Mononuclear cell (primary cell): Measurements from ENCODE around the gene LRRC40. TPM values are rescaled to one million over a fixed set of nuclear protein-coding genes. Genes with fewer than 3 reads are reported as not detected.

Source experiments
- H3K27me3 ChIP-seq: 2 replicates; pipeline ENCODE4 v1.6.0; 2011; ENCODE audit warnings: low read length, control low read depth; ENCODE audit not compliant: insufficient read depth
- H3K4me1 ChIP-seq: 2 replicates; pipeline ENCODE4 v1.5.1; 2011; ENCODE audit warnings: mild to moderate bottlenecking, low read length, control low read depth; ENCODE audit not compliant: insufficient read depth
- H3K4me3 ChIP-seq: 2 replicates; pipeline ENCODE4 v1.5.1; 2011; ENCODE audit warnings: mild to moderate bottlenecking, low read length, moderate library complexity
- H3K9me3 ChIP-seq: 2 replicates; pipeline ENCODE4 v1.5.1; 2011; ENCODE audit warnings: low read depth, mild to moderate bottlenecking, control low read depth, low read length
- total RNA-seq: library from RNA; depleted of rRNA; stranded (reverse); fragments of >200 nt; gene quantifications from one replicate; pipeline ENCODE4 v1.2.3, GENCODE V29; 2012

Gene LRRC40
- total RNA-seq, 1 donor: 25.7 TPM

DNA sequence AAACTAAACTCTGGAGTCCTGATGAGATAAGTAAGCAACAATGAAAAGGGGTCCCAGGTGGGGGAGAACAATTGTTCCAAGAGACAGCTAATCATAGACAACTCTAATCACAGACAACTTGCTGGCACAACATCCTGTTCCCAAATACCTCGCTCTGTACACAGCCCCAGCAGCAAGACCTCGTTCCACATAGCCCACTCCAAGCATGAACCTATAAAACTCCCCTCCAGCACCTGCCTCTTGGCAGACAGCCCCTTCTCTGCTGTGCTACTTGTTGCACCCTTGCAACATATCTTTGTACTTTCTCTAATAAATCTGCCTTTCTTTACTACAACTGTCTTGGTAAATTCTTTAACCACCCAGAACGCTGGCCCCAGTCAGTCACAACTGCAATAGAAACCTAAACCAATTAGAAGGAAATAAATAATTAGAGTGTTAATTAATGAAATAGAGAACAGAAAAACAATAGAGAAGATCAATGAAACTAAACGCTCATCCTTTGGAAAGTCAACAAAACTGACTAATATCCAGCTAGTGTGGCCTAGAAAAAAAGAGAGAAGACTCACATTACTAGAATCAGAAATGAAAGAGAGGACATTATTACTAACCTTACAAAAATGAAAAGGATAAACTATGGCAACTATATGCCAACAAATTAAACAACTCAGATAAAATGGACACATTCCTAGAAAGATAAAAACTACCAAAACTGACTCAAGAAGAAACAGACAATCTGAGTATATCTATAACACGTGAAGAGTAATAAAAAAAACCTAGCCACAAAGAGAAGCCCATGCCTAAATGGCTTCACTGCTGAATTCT lies 36.1 kb downstream of the LRRC40 start:
- H3K4me3 ChIP-seq: no peak overlapping the region
- H3K27me3 ChIP-seq: no peaks in the 10 kb centered on the region
- H3K4me1 ChIP-seq: no peaks in the 10 kb centered on the region
- H3K9me3 ChIP-seq: no peaks in the 10 kb centered on the region

DNA sequence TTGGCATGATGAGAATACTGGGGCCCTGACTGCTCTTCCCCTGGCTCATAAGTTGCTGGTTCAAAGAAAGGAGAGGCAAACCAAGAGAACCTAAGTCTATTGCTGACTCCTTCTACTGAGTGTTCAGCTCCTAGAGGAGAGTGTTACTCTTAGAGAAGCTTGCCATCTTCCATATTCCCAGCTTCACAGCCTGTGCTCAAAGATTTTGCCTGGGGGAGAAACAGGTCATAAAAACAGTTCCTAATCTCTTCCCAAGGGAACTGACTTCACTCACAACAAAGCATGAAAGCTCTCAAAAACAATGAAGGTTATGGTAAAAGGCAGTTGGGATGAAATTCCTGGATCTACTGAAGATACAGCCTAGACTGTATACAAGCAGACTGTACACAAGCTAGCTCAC lies 37.1 kb downstream of the LRRC40 start:
- no peak overlapping the region for H3K4me3 ChIP-seq
- no peaks in the 10 kb centered on the region for H3K27me3 ChIP-seq
- H3K4me1 ChIP-seq: no peaks in the 10 kb centered on the region
- H3K9me3 ChIP-seq: no peaks in the 10 kb centered on the region

DNA sequence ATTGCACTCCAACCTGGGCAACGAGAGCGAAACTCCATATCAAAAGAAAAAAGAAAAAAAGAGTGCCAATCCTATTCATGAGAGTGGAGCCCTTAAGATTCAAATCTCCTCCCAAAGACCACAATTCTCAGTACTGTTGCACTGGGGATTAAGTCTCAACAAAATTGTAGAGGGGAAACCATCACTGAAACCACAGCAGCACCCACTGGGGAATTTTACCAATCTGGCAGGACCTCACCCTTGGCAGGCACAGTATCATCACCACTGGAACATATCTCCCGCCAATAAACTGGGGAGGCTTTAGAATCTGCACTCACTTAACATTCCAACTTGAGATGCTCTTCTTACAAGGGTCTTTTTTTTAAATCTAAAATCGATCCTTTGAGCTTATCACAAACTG lies 41.0 kb downstream of the LRRC40 start:
- Histone ChIP-seq H3K4me1 (no peaks in the 10 kb centered on the region), H3K4me3 (no peak overlapping the region), H3K27me3 (no peaks in the 10 kb centered on the region), H3K9me3 (no peaks in the 10 kb centered on the region)

DNA sequence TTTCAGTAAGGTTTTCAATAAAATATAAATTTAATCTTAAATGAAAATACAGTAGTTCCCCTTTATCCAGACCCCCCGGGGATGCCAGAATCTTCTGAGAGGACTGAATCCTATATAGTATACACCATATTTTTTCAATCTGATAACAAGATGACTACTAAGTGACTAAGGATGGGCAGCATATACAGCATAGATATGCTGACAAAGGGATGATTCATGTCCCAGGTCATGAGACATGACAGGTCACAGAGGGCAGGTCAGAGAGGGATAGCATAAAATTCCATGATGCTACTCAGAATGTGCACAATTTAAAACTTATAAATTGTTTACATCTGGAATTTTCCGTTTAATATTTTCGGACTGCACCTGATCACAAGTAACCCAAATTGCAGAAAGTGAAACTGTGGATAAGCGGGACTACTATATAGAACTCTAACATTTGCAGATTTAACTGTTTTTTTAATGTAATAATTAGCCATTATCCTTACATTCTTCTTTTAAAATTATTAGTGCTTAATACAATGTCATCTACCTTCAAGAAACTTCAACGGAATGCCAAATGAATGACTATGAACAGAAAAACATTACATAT lies 48.8 kb downstream of the LRRC40 start:
- Histone ChIP-seq H3K4me3 (no peak overlapping the region), H3K27me3 (no peaks in the 10 kb centered on the region), H3K4me1 (no peaks in the 10 kb centered on the region), H3K9me3 (no peaks in the 10 kb centered on the region)

DNA sequence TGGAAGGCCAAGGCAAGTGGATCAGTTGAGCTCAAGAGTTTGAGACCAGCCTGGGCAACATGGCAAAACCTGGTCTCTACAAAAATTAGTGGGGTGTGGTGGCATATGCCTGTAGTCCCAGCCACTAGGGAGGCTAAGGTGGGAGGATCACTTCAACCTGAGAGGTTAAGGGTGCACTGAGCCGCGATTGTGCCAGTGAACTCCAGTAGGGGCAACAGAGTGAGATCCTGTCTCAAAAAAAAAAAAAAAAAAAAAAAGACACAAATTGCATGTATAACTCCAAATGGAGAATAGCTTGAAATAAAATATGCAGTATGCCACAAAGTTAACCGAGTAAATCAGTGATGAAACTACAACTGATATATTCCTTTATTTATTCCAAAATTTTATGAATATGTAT lies 51.6 kb downstream of the LRRC40 start:
- no peaks in the 10 kb centered on the region for H3K27me3 ChIP-seq

DNA sequence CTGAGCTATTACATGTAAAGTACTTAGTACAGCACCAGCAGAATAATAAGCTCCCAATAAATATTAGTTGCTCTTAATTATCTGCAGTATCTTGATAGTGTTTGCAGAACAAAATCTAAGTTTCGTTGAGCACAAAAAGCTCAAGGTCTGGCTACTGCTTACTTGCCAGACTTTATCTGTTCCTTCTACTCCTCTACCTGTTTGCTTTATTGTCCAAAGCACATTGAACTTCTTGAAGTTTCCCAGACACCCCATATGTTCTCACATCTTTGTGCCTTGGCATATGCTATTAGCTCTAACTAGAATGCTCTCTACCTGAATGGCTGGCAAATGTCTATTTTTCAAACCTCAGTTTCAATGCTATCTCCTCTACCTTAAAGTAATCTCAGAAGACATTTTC lies 54.9 kb downstream of the LRRC40 start:
- H3K27me3 ChIP-seq: no peaks in the 10 kb centered on the region
- no peaks in the 10 kb centered on the region for H3K9me3 ChIP-seq
- no peak overlapping the region for H3K4me3 ChIP-seq
- H3K4me1 ChIP-seq: no peaks in the 10 kb centered on the region

More for the DNA sequence above, 51.6 kb downstream of the LRRC40 start:
- Histone ChIP-seq H3K4me1 (no peaks in the 10 kb centered on the region), H3K9me3 (no peaks in the 10 kb centered on the region), H3K4me3 (no peak overlapping the region)

DNA sequence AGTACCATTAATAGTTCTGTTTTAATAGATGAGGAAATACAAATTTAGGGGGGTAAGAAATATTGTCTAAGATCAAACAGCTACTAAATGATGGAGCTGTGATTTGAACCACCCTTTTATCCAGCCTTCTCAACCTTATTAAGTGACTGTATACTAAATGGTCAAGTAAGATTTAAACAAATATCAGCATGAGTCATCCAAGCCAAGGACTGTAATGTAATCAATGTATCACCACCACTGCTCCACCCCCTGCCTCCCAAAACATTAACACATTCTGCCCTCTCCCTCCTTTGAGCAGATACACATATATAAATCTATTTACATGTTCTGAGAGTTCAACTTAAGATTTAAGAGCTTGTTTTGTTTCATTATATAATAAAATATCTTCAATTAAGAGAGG lies 58.9 kb downstream of the LRRC40 start:
- H3K9me3 ChIP-seq: no peaks in the 10 kb centered on the region
- H3K27me3 ChIP-seq: no peaks in the 10 kb centered on the region
- no peak overlapping the region for H3K4me3 ChIP-seq
- no peaks in the 10 kb centered on the region for H3K4me1 ChIP-seq

DNA sequence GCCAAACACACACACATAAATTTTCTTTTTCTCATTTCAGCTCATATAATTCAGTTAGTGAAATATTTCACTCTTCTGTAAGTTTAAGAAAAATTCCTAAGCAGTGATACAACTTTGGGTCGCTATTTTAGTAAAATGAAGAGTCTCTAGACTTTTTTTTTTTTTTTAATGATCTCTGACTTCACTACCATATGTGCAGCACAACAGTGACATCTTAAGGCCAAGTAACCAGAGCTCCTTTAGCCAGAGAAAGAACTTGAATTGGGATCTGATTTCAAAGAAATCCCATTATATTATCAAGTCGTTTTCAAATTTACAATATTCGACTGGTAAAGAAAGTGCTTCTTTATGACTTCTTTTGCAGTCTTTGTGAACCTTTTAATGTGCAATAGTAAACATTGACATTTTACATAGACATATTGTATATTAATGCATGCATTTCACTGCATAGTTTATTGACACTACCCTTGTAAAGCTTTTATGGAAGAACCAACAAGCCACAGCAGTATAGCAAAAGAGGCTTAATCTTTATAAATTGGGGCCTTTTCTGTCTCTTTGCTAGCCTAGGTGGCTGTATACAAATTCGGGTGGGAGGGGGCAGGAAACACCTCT lies 62.2 kb downstream of the LRRC40 start:
- Histone ChIP-seq H3K9me3 (no peaks in the 10 kb centered on the region), H3K4me1 (no peaks in the 10 kb centered on the region), H3K27me3 (no peaks in the 10 kb centered on the region), H3K4me3 (no peak overlapping the region)

DNA sequence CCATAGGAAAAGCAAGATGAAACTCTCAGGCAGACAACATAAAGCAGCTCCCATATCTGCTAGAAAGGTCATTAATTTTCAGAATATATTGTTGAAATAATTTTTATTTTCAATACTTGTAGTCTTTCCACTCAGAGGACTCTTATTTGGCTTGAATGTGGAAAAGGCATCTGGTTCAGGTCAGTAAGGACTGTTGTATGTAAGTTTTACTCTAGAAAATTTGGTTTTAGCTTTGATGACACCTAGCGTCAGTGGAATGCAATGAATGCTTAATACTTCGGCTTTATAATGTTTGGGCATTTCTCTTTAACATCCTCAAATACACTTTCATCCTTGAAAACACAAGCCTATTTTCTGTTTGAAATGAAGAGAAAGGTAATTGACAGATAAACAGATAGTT lies 63.3 kb downstream of the LRRC40 start:
- Histone ChIP-seq H3K4me1 (no peaks in the 10 kb centered on the region), H3K27me3 (no peaks in the 10 kb centered on the region), H3K4me3 (no peak overlapping the region), H3K9me3 (no peaks in the 10 kb centered on the region)

DNA sequence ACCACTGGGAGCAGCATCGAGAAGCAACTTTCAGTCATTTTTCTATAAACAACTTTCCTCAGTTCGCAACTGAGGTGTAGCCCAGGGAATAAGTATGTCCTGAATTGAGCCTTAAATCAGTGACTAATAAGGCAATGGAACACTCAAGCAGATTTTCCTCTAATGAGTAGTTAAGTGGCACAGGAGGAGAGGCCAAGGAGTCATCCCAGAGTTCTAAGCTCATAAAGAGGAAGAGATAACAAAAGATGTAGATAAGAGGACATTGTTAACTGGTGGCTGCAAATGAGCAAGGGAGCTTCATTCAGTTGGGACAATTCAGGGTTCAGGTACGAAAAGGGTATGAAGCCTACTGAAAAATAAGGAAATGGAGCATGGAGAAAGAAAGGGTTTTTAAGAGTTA lies 64.5 kb downstream of the LRRC40 start:
- Histone ChIP-seq H3K4me3 (no peak overlapping the region), H3K9me3 (no peaks in the 10 kb centered on the region), H3K27me3 (no peaks in the 10 kb centered on the region), H3K4me1 (no peaks in the 10 kb centered on the region)

DNA sequence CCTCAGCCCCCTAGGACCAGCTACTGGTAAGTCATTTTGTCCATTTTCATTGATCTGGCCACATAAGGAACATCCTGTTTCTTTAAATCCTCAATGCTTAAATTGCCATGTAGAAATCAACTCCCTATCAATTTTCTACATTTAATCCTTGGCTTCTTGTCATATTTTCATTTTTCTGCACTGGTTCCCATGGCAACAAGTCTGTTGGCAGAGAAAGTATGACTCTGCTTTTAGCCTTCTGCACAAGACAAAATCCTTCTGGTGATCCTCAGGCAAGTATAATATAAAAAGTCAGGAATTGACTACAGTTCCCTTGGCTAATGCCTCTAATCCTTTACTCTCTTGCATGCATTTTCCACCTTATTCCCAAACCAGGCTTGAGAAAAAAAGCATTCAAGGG lies 65.0 kb downstream of the LRRC40 start:
- Histone ChIP-seq H3K4me1 (no peaks in the 10 kb centered on the region), H3K4me3 (no peak overlapping the region), H3K9me3 (no peaks in the 10 kb centered on the region), H3K27me3 (no peaks in the 10 kb centered on the region)

DNA sequence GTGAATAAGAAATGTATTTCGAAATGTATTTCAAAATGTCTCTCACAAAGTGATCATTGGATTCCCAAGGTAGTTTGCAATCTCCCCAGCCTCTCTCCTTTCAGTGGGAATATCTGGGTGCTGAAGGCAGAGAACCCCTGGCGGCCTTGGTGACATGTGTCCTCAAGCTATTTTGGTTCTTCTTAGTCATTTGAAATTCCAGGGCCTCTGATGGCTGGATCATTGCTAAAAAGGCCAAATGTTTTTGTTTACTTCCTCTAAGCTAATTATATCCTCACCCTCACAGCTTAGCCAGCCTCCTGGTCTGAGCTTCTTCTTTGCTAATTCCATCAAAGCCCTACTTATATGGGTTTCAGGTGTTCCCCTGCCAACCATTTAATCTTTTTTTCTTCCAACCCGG lies 71.2 kb downstream of the LRRC40 start:
- Histone ChIP-seq H3K4me3 (no peak overlapping the region), H3K9me3 (no peaks in the 10 kb centered on the region), H3K4me1 (no peaks in the 10 kb centered on the region), H3K27me3 (no peaks in the 10 kb centered on the region)

DNA sequence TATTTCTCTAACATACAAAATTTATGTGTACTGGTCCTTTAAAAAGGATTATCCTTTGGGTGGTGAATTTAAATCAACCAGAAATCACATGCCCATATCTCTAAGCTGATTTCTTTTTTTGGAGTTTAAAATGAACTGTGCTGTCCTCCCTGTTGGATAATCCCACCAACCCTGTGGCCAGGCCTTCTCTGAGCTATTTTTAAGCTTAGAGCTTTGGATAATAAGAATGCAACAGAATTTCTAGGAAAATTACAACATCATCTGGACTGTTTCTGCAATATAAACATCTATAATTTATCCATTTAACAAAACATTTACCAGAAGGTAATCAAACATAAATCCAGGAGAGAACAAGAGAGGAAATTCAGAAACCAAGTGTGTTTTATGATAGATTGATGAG lies 88.3 kb downstream of the LRRC40 start:
- H3K9me3 ChIP-seq: no peaks in the 10 kb centered on the region
- H3K27me3 ChIP-seq: no peaks in the 10 kb centered on the region
- no peak overlapping the region for H3K4me3 ChIP-seq
- no peaks in the 10 kb centered on the region for H3K4me1 ChIP-seq

DNA sequence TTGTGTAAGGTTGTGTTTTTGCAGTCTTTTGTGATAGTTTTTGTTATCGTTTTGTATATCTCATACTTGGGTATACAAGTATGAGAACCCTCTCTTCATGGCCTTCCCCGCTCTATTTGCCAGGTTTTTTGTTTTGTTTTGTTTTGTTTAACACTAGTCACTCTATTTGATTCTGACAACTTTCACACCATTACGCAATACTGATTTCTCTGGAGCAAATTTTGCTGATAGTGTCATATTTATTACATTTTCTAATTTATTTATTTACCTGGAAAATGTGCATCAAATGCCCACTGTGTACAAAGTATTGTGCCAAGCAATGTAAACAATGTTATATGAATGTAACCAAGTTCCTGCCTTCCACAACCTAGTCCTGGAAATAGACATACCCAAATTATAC lies 90.1 kb downstream of the LRRC40 start:
- H3K9me3 ChIP-seq: no peaks in the 10 kb centered on the region
- H3K27me3 ChIP-seq: no peaks in the 10 kb centered on the region
- no peaks in the 10 kb centered on the region for H3K4me1 ChIP-seq
- no peak overlapping the region for H3K4me3 ChIP-seq

DNA sequence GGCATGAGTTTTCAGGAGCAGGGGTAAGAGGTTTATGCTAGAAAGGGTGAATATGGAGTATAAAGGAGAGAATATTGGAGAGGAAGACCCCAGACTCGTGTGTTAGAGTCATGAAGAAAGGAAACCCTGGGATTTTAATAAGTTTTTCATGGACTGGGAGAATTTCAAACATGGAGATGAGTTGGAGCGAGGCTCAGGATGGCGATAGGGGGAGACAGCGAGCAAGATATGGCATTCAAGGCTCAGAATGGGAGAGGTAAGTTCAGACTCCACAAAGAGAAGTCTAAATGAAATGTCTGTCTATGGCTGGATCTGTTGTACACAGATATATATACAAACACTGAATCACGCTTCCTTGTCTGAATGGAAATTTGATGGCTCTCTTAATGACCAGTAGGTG lies 92.5 kb downstream of the LRRC40 start:
- Histone ChIP-seq H3K27me3 (no peaks in the 10 kb centered on the region), H3K9me3 (no peaks in the 10 kb centered on the region), H3K4me1 (no peaks in the 10 kb centered on the region), H3K4me3 (no peak overlapping the region)

DNA sequence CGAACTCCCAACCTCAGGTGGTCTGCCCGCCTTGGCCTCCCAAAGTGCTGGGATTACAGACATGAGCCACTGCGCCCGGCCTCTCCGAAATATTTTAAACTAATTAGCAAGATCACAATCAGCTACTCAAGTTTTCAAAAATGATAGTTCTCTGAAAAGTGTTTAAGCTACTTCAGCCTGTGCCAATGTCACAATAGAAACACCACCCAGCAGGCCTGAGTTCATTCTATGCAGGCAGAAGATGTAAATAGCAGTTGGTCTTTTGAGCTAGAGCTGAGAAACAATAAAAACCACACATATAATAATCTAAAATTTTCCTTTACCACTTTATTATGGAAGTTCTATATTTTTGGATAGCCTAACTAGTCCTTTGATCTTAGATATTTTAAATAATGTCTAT lies 96.1 kb downstream of the LRRC40 start:
- H3K9me3 ChIP-seq: no peaks in the 10 kb centered on the region
- no peaks in the 10 kb centered on the region for H3K27me3 ChIP-seq
- no peaks in the 10 kb centered on the region for H3K4me1 ChIP-seq
- no peak overlapping the region for H3K4me3 ChIP-seq
